GM19193 (cell line): ENCODE measurements around the gene CMBL.

Experiments used
- POLR2A ChIP-seq: IDR thresholded peaks from 4 replicates; pipeline ENCODE4 v1.6.1; 2011; ENCODE audit not compliant: insufficient read depth, insufficient read length; ENCODE audit errors: extremely low read depth

CMBL gene

DNA sequence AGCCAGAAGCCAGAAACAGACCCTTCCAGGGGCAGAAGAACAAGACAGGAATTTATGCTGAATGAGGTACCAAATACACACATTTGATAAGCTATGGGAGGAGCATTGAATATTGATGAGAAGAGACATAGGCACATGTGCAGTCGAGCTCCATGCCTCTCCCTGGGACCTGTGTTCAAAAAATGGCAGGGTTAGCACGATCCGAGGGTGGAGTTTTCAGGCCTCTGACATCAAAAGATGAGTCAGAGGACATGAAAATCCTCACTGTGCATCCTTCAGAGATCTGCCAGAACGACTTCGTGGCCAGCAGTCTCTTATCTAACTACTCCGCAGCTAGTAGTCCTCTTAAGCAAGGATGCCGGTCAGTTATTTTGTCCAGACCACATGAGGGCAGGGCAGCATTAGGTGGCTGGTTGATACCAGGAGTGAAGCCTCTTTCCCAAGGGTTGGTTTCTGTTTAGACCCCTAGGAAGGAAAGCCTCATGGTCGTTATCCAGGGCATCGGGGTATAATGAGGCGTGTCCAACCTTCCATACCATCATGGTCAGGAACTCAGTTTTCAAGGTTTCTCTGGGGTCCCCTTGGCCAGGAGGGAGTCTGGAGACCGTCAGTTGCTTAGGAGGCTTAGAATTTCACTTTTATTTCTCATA lies 11.6 kb upstream of the CMBL start:
- TF ChIP-seq POLR2A: no peak

DNA sequence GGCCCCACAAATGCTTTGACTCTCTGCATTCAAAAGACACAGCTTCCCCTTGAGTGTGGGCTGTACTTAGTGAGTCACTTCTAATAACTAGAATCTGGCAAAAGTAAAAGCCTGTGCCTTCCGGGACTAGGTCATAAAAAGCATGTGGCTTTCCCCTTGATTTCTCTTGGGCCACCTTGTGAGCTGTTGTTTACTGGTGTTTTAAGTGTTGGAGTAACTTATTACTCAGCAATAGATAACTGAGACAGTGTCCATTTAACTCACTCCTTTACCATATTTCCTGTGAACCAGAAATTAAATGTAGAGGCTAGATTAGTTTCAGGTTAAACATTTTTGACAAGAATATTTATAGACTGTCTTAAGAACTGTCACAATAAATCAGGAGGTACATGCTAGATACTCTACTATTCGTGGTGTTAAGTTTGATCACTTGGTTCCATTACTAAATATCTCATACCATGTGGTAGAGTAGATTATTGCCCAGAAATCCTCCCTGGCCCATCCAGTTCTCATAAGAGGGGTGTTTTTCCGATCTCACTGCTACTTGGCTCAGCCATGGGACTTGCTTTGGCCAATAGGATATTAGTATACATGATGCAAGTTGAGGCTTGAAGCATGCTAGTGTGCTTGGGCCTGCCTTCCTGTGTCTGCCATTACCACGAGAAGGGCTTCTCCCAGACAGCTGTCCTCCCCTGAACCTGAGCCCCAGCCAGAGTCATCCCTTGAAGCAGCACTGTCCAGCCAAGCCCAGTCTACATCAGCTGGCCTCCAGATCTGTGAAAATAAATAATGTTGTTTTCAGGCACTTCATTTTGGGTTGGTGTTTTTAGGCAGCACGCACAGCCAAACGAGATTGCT lies 10.4 kb upstream of the CMBL start:
- no peak for TF ChIP-seq POLR2A

DNA sequence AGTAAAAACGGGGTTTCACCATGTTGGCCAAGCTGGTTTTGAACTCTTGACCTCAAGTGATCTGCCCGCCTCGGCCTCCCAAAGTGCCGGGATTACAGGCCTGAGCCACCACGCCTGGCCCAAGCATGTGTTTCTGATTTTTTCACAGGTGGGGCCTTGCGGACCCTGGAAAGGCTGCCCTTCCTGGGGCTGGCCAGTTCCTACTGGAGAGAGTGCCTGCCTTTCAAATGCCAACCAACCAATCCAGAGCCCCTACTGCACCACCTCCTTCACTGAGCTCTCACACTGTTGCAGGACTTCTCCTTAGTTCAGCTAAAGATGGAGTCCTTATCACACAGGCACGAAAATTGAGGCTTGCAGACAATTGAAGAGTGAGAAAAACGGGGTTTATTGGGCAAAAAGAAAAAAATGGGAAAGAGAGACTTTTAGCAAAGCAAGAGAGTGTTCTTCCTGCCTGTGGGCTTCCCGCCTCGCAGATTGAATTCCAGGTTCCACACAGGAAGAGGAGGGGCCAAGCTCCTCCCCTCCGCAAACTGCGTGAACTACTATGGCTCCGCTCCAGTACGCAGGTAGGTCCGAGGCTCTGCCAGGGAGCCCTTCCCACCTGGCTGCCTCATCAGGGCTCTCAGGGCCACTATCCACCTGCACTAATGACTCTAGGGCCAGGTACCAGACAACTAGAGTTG lies 8.3 kb upstream of the CMBL start:
- no peak for TF ChIP-seq POLR2A

DNA sequence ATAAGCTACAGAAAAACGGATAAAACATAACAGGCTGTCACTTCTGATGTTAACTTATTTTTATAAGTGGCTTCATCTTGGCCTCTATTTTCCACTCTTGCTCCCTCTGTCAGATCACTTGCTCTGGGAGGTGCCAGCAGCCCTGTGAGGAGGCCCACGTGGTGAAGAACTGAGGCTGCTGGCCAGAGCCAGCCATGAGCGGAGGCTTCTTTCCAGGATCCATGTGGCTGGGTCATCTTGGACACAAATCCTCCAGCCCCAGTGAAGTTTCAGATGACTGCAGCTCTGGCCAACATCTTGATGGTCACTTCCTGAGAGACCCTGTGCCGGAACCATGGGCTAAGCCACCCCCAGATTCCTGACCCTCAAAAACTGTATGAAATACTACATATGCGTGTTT lies 7.5 kb upstream of the CMBL start:
- no peak for TF ChIP-seq POLR2A

DNA sequence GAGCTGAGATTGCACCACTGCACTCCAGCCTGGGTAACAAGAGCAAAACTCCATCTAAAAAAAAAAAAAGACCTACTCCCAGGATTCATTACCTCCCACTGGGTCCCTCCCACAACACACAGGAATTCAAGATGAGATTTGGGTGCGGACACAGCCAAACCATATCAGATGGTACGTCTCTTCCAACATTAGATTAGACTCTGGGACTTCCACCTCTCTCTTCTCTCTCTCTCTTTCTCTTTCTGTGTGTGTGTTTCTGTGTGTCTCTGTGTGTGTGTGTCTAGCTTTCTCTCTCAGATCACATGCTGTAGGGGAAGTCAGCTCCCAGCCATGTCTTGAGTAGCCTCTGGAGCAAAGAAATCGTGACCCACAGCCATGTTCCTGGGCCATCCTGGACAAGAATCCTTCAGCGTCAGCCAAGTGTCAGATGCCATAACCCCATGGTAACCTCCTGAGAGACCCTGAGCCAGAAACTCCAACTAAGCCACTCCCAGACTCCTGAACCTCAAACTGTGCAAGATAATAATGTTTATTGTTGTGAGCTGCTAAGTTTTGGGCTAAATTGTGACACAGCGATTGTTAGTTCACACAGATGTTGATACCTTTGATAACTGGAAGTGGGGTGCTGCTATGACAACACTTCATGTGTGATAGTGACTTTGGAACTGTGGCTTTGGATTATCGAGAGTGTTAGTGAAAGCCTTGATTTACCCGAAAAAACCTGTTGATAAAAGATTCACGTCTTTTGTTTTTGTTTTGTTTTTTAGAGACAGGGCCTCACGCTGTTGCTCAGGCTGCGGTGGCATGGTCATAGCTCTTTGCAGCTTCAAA lies 4.1 kb upstream of the CMBL start:
- TF ChIP-seq POLR2A: no peak

DNA sequence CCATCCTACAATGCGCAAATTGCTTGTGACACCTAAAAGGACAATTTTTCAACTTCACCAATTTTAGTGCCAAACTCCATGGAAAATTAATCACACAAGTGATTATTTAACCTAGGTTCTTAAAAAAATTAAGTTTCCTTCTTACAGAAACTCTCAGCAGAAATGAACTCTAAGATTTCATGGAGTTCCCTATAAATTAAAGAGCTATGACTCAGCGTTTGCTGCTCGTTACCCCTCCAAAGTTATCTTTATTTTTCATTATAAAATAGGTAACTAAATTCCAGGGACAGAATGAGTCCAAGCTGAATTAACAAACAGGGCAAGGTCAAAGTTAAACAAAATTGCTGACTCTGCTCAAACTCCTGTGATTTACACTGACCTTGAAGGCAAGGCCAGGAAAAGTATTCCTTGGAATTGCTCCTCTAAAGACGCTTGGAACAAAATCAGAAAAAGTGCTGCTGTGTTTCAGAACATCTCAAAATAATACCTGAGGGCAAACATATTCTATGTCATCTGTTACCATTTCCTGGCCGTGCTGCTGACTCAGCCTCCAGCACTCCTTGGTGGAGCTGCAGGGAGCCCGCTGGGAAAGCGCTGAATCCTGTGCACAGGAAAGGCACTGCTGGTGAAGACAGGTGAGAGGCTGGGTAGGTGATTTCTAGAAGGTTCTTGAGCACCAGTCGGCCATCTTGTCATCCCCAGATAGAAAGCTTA lies 2.5 kb upstream of the CMBL start:
- no peak for TF ChIP-seq POLR2A

DNA sequence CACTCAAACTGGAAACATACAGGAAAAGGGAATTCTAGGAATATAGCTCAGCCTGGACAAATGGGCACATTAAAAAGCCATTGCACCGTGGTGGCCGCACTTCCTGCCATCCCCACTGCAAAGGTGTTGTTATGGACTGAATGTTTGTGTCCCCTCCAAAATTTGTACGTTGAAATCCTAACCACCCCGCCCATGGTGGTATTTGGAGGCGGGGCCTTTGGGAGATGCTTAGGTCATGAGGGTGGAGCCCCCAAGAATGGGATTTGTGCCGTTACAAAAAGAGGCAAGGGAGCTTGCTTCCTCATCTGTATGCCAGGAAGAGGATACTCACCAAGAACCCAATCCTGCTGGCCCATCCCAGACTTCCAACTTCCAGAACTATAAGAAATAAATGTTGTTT lies 1.1 kb upstream of the CMBL start:
- TF ChIP-seq POLR2A: no peak

DNA sequence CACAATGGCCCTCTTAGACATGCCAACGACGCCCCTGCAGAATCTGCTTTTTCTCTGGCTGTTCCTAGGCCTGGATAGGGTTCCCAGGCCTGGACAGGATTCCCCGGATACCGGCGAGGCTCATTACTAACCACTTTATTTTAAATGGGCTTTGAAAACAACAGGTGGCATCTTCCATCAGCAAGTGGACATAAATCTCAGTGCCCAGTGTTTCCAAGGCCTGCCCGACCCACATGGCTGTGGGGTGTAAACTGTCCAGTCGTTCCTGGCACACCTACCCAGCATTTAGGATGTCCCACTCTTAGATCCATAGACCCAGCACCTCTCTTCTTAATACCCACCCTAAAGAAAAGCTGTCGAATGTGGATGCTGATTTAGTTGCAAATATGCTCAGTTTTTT lies 896 bp downstream of the CMBL start:
- TF ChIP-seq POLR2A: no peak

DNA sequence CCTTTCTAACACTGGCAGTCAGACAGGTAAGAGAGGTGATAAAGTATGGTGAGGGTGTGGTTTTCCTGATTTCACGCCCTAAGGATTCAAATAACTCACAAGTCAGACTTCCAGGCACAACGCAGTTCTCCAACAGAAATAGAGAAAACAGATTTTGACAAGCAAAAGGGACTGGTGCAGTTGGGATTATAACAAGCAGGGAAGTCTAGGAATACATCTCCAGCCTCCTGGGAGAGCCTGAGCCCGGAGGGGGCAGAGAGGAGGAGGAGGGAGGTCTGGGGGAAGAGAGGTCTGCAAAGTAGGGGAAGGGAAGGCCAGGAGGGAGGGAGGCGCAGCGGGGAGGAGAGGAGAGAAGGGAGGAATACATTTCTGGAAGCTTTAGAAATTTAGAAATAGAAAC lies 1.6 kb downstream of the CMBL start:
- TF ChIP-seq POLR2A: no peak

DNA sequence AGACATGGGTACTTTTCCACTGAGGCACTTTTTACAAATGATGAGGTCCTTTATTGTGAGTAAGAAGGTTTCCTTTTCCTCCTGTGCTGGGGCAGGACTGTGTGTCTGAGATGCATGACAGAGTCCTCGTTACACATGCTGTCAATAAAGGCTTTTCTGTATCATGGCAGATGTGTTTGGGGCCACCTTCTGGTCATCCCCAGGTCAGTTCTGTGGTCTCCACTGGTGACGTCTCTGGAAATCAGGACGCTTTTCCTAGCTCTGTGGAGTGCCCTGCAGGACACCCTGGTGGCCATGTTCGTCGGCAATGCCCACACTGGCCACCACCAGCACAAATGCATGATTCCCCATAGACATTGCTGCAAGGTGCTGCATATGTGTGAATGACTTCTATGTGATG lies 2.8 kb downstream of the CMBL start:
- TF ChIP-seq POLR2A: no peak

DNA sequence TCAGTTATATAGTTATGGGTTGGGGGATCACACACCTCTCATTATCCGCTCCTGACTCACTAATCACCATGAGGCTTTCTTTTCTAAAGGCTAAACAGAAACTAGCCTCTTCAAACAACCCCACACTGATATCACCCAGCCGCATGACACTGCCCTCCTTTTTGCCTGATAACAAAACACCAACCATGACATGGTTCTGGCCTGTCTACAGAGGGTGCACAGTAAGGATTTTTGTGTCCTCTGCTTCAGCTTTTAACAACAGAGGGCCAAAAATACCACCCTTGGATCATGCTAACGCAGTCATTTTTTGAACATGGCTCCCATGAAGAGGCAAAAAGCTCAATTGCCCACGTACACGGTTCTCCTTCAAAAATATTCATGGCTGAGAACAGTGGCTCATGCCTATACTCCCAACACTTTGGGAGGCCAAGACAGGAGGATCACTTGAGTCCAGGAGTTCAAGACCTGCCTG lies 4.0 kb downstream of the CMBL start:
- no peak for TF ChIP-seq POLR2A

DNA sequence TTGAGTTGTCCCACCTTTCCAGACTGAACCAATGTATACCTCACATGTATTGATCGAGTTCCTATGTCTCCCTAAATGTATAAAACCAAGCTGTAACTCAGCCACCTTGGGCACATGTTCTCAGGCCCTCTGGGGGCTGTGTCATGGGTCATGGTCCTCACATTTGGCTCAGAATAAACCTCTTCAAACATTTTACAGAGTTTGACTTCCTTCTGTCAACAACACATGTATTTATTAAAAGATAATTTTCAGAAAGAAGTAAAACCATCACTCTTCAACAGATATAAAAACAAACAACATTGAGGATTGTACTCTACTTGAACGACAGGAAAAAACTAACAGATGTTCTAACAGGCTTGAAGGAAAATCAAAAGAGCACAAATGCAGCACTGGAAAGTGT lies 4.5 kb downstream of the CMBL start:
- no peak for TF ChIP-seq POLR2A

DNA sequence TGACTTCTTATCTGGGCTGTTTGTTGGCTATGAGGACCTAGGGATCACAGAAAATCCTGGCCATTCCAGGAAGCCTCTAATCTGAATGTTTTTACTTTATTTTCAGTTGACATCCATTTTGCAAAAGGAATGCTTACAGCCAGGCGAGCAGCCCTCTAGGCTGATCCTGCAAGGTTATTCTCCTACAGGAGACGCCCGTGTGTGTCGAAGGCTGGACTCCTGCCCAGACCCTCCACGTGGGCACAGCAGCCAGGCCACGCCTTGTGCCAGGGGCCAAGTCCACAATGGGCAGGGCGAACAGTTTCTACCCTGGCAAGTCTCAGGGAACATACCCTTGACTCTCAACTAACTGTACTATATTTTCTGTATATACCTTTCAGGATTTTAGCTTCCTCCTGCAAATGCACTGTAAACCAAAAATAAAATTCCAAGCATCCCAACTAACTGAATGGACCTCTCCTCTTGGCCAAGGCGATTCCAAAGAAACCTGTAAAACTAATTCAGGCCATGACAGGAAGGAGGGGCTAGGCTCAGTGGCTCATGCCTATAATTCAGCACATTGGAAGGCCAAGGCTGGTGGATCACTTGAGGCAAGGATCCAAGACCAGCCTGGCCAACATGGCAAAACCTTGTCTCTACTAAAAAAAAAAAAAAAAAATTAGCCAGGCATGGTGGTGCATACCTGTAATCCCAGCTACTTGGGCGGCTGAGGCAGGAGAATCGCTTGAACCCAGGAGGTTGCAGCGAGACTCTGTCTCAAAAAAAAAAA lies 5.7 kb downstream of the CMBL start:
- no peak for TF ChIP-seq POLR2A
